HG02981 (cell line): Measurements from ENCODE around the gene IFNA10.
"Not testable (repeated sequence)": the region's sequence is repeated elsewhere in the genome, so short reads cannot be mapped to it uniquely, and the experiment has no call there.

Experiments
- ATAC-seq: cut with Tn5 transposase; IDR thresholded peaks from one replicate; pipeline ENCODE4 v1.9.1; 2021; ENCODE audit warnings: mild to moderate bottlenecking, moderate library complexity; ENCODE audit not compliant: unreplicated experiment

The IFNA10 gene

GRCh38 chr9:21207043-21207442 is at the start of gene IFNA10:
TSS of gene IFNA10 (minus strand) at chr9:21207143. CDS start at chr9:21207097, 46 bp downstream.
- not testable (repeated sequence) for ATAC-seq

- no peak for ATAC-seq
These were observed 48.7 kb upstream of the IFNA10 start for GRCh38 chr9:21255538-21256212.

GRCh38 chr9:21252721-21253547 is 46.0 kb upstream of the IFNA10 start:
- ATAC-seq = peak; percentile 82

- ATAC-seq = no peak
These were observed 44.7 kb upstream of the IFNA10 start for GRCh38 chr9:21251638-21252037.

- ATAC-seq = no peak
These were observed 44.2 kb upstream of the IFNA10 start for GRCh38 chr9:21251190-21251589.

GRCh38 chr9:21244836-21245235 is 37.9 kb upstream of the IFNA10 start:
- no peak for ATAC-seq

- no peak for ATAC-seq
These were observed 33.0 kb upstream of the IFNA10 start, which contains the start of gene IFNA14 for GRCh38 chr9:21239911-21240310. TSS of gene IFNA14 (minus strand) at chr9:21240005. CDS start at chr9:21239935, 70 bp downstream.

- ATAC-seq = not testable (repeated sequence)
These were observed 29.4 kb upstream of the IFNA10 start for GRCh38 chr9:21236360-21236714.

GRCh38 chr9:21235468-21236359 is 28.8 kb upstream of the IFNA10 start:
- ATAC-seq = peak; percentile 80

GRCh38 chr9:21234153-21234687 is 27.3 kb upstream of the IFNA10 start:
- ATAC-seq = no peak

GRCh38 chr9:21233258-21233657 is 26.3 kb upstream of the IFNA10 start:
- no peak for ATAC-seq

- no peak for ATAC-seq
These were observed 21.2 kb upstream of the IFNA10 start, which contains the start of gene IFNA17 for GRCh38 chr9:21228122-21228521. TSS of gene IFNA17 (minus strand) at chr9:21228222. CDS start at chr9:21228173, 49 bp downstream.

GRCh38 chr9:21217211-21217610 is 10.3 kb upstream of the IFNA10 start, which contains the start of gene IFNA16:
TSS of gene IFNA16 (minus strand) at chr9:21217311. CDS start at chr9:21217305, 6 bp downstream.
- not testable (repeated sequence) for ATAC-seq

GRCh38 chr9:21213411-21214326 is 6.7 kb upstream of the IFNA10 start:
- ATAC-seq = peak; percentile 68

- not testable (repeated sequence) for ATAC-seq
These were observed 5.2 kb upstream of the IFNA10 start for GRCh38 chr9:21212160-21212559.

GRCh38 chr9:21210782-21211181 is 3.8 kb upstream of the IFNA10 start:
- not testable (repeated sequence) for ATAC-seq

GRCh38 chr9:21210311-21210710 is 3.4 kb upstream of the IFNA10 start:
- no peak for ATAC-seq

- ATAC-seq = no peak
These were observed 1.7 kb downstream of the IFNA10 start for GRCh38 chr9:21205204-21205603.

- not testable (repeated sequence) for ATAC-seq
These were observed 4.8 kb downstream of the IFNA10 start, which contains the start of gene IFNA7 for GRCh38 chr9:21202105-21202504. TSS of gene IFNA7 (minus strand) at chr9:21202205. CDS start at chr9:21202165, 40 bp downstream.
